Frontal cortex (tissue), 4 donors: ENCODE measurements around the gene HEPHL1. TPM values are rescaled to one million over a fixed set of nuclear protein-coding genes. Genes with fewer than 3 reads are reported as not detected.
"Not testable (repeated sequence)": the region's sequence is repeated elsewhere in the genome, so short reads cannot be mapped to it uniquely, and the experiment has no call there.

Experiments
- DNase-seq, 2 donors: peaks; one replicate each; pipeline ENCODE4 v3.0.0; 2012; ENCODE audit warnings: low spot score in 2 of 2
- FAIRE-seq: peaks from 2 replicates; lab custom pipeline; 2012; peaks lifted over from hg19 to GRCh38; lab: Jason Lieb, UNC
- total RNA-seq: library from RNA; depleted of rRNA; stranded (reverse); fragments of >200 nt; gene quantifications from one replicate; pipeline ENCODE4 v1.2.3, GENCODE V29; 2014
- donor health status: control.
- donor health status: control.
- donor health status: control.

Gene HEPHL1
- total RNA-seq, 1 donor from 2014 or later, result not detected

DNA sequence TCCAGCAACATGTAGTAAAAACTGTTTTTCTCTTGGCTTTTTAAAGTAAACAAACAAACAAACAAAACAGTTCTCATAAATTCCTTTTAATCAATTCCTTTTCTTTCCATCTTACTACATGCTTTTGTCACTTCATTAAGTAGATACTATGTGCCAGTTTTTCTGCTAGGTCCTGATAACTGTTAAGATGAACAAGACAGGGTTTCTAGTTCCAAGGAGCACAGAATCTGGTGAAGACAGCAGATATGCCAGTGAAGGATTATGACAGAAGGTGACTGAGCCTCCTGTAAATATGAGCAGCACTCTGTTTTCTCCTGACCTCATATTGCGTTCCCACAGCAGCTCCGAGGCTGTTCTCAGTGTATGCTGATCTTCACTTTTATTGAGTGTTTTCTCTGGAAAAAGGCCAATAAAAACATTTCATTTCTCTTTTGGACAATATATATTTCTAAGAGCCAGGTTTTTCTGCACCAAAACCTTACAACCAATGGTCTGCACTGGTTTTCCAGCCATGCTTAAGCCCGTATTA, 45.8 kb downstream of the HEPHL1 start:
- no peak for DNase-seq
- no peak for FAIRE-seq

DNA sequence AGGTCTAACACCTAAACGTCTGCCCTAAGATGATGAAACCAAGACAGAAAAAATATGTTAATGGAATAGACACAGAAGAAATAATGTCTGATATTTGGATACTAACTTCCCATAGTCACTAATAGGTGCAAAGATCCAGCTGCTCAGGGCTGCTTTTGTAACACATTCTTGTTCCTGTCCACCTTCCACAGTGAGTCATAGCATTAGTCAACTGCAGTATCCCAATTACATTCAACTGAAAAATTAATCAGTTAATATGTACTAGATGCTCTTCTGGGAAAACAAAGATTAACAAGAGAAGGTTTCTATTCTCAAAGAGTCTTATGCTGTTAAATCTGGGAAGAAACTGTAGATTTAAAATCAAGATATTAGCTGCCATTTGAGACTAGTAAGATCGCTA, 47.6 kb downstream of the HEPHL1 start:
- DNase-seq (no peak), FAIRE-seq (no peak)

DNA sequence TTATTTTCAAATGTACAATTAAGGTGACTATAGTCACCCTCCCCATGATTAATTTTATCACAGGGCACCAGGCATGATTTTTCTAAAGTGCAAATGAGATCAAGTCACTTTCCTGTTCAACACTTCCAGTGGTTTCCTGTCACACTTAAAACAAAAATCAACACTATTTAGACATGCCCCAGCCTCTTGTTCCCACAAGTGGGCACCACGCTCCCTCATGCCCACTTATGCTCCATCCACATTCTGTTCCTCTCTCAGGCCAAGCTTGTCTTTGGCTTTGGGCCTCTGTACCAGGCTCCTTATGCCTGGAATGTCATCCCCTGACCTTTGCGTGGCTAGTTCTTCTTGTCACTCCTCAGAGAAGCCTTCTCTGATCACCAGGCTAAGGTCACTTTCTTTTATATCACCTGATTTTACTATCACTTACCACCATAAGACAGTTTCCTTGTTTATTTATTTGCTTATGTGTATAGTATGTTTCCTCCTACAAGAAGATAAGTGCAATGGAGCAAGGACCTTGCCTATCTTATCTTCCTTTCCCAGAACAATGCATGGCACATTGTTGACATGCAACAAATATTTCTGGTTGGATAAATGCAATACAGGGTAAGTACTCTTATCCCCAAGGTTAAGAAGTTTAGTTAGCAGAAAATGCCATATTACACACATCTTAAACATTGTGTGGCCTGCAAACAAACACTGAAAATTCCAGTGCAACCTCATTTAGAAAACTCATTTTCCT, 56.6 kb downstream of the HEPHL1 start:
- FAIRE-seq (no peak), DNase-seq (no peak)

DNA sequence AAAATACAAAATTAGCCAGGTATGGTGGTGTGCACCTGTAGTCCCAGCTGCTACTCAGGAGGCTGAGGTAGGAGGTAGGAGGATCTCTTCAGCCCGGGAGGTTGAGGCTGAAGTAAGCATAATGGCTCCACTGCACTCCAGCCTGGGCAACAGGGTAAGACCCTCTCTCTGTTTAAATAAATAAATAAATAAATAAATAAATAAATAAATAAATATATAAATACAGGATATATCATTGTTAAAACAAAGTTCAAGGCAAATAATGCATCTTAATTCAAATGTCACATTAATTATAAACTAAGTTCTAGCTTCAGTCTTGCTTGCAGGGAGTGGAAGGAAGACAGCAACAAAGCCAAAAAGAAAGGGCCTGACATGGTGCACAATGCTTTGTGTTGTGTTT, 63.0 kb downstream of the HEPHL1 start:
- DNase-seq, result no peak
- no peak for FAIRE-seq

DNA sequence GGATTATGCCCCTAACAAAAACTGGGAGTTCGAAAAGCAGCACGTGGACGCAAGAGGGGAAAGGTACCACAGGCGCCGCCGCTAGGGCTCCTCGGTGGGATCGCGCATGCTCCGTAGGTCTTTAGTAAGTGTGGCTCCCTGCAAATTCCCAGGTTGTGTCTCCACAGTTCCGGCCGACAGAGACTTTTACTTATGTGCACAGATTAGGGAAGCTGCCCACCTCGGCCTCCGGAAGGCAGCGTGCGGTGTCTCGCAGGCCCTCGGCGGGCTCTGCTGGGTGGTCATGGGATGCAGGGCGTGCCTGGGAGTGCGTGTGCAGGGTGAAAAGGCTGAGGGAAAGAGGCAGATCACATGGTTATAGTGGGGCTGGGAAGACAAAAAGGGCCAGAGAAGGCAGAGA, 67.8 kb downstream of the HEPHL1 start:
- FAIRE-seq (no peak), DNase-seq (no peak)

DNA sequence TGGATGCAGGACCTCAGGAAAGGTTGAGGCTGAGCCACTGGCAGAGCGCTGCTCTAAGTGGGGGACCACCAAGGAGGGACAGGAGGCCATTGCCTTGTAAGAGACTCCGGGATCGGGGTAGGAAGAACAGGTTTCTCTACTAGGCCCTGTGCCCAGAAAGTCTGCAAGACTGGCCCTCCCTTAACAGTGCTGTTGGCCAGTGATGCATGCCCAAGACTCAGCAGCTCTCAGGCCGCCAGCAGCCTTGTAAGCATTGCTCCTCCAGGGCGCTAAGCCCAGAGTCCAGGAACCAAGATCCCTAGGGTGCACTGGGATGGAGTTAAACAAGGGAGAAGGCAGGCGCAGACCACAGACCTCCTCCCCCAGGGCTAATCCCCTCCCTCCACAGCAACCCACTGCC, 68.2 kb downstream of the HEPHL1 start:
- FAIRE-seq, result no peak
- no peak for DNase-seq

DNA sequence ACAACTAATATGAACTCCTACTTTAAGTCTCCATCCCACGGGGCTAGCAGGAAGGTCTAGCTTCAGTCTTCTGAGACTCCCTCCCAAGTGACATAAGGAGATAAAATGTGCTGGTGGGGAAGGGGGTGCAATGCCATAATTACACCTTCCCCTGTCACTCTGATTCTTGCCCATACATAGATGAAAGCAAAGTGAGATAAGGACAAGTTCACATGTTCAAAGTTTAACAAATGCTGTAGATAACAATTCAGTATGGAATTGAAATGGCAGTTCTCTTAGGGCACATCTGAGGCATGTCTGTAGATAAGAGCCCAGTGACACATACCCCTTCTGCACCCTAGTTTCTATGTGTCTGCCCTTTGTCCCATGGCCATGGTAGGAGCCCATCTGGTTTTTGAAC, 69.2 kb downstream of the HEPHL1 start:
- FAIRE-seq, result no peak
- DNase-seq, result no peak

DNA sequence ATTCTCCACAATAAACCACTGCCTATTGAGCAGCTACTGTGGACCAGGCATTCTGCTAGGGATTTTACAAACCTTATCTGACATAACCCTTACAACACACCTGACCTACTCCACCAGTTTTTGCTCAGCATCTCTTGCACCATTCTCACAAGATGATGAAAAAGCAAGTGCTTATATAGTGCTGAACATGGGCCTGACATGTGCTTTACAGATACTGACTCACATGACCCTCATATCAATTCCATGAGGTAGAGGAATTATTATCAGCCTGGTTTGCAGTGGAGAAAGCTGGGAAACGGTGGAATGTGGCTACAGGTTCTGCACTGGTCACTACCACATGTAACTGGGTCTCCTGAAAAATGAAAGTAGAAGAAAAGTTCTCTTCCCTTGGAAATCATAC, 69.9 kb downstream of the HEPHL1 start:
- FAIRE-seq (no peak), DNase-seq (no peak)

DNA sequence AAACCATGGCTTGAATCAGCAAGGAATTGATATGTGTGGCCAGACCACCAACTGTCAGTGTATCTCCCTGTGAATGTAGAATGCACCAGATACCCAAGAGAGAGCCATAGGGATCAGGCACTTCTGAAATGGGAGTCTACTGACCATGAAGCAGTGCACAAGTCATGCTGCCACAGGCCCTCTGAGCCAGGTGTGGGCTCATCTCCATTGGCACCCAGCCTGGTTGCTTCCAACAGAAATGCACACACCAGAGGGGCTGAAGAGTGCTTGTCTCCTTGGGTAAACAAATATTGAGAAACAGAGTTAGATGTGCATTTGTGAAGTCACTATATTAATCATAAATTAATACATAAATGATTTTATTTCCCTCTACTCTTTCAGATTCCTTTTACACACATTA, 79.1 kb downstream of the HEPHL1 start:
- no peak for DNase-seq
- FAIRE-seq, result no peak

DNA sequence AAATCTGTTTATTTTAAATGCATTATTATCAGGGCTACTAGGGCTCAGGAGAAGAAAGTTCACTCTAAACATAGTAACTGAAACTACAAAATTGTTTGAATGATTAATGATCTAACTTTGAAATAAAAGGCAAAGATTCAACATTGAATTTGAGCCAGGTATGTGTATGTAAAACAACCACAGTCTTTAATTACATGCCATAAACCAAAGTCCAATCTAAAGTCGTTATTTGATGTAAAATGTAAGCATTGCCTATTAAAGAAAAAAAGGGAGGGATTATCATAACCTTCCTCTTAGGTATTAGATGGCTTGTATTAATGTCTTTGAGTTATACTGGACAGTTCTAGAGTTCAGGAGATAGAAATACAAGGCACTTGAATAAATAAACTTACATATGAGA, 82.3 kb downstream of the HEPHL1 start:
- no peak for FAIRE-seq
- DNase-seq, result no peak

DNA sequence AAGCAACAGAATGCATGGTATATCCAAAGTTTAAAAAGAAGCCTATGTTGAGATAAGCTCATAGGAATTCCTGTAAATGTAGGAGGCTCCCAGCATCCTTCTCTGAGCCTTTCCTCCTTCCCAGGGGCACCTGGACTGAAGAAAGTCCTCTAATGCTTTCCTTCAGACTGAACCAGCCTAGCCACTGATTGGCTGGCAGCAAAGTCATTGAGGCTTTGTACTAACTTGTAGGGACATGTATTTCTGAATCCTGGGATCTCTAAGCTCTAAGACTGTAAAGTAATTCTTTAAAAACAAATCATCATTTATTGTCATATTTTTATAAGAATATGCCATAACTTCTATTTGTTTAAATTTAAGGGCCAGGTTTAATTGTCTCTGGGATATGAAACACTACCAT, 83.6 kb downstream of the HEPHL1 start:
- no peak for DNase-seq
- FAIRE-seq, result no peak

DNA sequence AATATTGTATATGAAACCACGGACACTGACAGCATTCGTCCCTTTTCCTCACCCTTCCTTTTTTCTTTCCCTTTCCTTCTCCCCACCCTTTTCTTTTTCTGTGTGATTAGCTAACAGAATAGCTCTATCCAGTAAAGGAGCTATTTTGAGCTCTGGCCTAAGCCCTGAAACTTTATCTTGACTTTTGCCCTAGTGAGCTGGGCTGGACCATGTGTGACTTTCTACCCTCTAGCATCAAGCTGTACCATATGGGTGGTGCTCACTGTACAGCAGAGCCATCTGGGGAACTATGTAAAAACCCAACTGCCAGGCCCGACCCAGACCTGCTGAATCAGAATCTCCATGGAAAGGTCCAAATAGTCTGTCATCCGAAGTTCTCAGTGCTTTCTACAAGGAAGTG, 85.6 kb downstream of the HEPHL1 start:
- DNase-seq, result no peak
- no peak for FAIRE-seq

DNA sequence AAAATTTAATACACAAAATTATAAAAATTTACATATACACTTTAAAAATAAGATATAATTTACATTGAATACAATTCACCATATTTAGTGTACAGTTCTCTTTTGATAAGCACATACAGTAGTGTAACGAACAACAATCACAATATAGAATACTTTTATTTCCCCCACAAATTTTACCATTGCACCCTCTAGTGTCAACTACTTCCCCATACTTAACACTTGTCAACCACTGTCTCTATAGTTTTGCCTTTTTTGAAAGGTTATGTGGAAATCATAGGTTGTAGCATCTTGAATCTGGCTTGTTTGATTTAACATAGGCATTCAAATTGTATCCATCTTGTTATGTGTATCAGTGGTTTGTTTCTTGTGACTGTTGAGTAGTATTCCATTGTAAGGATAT, 86.2 kb downstream of the HEPHL1 start:
- DNase-seq (no peak), FAIRE-seq (no peak)

DNA sequence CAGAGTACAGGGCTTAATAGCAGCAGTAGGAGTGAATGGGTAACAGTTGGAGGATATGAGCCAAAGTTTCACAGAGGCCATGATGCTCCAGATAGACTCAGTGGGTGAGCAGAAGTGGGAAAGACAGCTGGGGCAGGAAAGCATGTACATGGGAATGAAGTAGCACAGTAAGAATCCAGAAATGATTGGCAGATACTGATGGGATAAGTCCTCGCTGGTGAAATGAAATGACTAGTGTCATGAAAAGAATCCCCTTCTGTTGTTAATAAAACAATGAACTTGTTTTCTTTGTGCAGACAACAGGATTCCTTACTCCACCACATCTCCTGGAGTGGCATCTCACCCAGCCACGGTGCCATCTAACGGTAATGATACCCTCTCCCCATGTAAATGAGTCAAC, 90.1 kb downstream of the HEPHL1 start:
- no peak for FAIRE-seq
- no peak for DNase-seq

DNA sequence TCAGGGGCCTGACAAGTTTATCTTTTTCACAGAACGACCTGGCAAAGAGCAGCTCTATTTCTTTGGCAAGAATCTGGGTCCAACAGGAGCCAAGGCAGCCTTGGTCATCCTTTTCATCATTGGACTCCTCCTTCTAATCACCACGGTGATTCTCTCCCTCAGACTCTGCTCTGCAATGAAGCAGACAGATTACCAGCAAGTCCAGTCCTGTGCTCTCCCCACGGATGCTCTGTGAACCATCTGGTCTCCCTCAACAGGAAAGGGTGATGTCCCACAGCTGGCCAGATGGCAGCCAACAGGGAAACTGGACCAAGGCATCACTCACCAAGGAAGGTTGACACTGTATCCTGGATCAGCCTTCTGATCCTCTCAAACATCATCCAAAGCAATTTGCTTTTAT, 90.5 kb downstream of the HEPHL1 start:
- no peak for FAIRE-seq

DNA sequence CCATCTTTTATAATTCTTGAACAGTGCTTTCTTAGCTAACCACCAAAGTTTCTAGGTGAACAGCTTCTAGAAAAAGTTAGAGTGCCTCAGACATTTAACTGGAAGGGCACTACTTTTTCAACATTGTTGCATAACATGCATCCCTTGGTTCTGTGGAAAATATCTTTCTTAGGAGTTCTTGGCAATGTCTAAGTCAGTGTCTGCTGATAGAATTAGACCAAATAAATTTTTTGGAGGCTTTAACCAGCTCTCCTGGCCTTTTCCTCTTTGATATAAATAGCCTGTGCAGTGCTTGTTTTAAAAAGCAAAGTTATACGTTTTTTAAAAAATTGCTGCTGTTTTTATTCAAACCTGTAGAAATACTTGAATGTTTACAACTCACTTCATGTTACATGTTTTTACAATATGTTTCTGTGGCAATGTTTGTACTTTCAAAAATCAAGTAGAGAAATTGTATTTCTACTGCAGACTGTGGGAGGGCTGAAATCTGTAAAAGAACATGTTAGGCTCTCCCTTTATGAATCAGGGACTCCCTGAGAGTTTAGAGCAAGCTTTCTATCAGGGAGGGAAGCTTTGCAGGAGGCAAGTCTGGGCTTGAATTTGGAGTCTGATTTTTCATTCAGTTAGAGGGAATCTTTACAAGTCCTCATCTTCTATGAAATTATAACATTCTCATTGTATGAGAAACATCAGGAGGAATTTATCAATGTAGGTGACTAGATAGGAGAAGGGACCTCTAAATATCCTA, 91.2 kb downstream of the HEPHL1 start:
- DNase-seq (no peak), FAIRE-seq (no peak)

More for the DNA sequence above, 90.5 kb downstream of the HEPHL1 start:
- DNase-seq, result no peak

DNA sequence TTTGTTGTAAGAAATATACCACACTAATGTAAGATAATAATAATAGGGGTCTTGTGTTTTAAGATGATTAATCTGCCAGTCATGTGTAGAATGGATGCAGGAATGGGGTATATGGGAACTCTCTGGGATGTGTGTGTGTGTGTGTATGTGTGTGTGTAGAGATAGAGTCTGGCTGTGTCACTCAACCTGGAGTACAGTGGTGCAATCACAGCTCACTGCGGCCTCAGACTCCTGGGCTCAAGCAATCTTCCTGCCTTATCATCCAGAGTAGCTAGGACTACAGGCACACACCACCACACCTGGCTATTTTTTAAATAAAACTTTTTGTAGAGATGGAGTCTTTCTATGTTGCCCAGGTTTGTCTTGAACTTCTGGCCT, 96.0 kb downstream of the HEPHL1 start:
- FAIRE-seq, result no peak

DNA sequence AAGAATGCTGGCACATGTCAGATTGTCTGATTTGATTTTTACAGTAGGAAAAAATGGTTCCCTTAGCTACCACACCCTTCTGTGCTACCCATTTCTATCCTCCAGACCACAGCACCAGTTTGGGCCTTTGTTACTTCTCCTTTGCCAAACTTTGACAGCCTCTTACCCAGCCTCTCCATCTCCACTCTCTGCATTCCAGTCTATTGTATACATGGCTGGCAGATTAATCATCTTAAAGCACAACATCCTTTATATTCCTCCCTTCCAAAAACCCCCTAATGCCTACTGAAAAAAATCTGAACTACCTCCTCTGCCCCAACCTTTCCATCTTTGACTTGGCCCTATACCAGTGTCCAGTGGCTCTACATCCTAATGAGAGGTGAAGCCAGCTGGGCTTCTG, 96.7 kb downstream of the HEPHL1 start:
- no peak for FAIRE-seq
- no peak for DNase-seq

More for the DNA sequence above, 96.0 kb downstream of the HEPHL1 start:
- DNase-seq, result no peak

DNA sequence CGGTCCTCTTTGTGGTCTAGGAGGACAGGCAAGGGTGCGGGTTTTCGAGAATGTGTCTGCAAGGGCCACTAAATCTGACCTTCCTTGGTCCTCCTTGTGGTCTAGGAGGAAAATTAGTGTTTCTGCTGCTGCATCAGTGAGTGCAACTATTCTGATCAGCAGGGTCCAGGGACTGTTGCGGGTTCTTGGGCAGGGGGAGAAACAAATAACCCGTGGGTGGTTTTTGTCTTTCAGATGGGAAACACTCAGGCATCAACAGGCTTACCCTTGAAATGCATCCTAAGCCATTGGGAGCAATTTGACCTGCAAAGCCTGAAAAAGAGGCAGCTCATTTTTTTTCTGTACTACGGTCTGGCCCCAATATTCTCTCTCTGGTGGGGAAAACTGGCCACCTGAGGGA, 98.5 kb downstream of the HEPHL1 start:
- FAIRE-seq, DNase-seq: not testable (repeated sequence)

DNA sequence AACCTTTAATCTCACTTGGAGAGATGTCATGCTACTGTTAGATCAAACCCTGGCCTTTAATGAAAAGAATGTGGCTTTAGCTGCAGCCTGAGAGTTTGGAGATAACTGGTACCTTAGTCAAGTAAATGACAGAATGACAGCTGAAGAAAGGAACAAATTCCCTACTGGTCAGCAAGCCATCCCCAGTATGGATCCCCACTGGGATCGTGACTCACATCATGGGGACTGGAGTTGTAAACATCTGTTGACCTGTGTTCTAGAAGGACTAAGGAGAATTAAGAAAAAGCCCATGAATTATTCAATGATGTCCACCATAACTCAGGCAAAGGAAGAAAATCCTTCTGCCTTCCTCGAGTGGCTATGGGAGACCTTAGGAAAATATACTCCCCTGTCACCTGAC, 99.4 kb downstream of the HEPHL1 start:
- not testable (repeated sequence) for FAIRE-seq, DNase-seq

DNA sequence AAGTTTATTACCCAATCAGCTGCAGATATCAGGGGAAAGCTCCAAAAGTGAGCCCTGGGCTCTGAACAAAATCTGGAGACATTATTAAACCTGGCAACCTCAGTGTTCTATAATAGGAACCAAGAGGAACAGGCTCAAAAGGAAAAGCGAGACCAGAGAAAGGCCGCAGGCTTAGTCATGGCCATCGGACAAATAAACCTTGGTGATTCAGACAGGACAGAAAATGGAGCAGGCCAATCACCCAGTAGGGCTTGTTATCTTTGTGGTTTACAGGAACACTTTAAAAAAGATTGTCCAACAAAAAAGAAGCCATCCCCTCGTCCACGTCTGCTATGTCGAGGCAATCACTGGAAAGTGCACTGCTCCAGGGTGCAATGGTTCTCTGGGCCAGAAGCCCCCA, 99.8 kb downstream of the HEPHL1 start:
- DNase-seq (no peak), FAIRE-seq (no peak)
